Measurements from ENCODE around the gene SLC39A13. TPM values are rescaled to one million over a fixed set of nuclear protein-coding genes. Genes with fewer than 3 reads are reported as not detected.

The SLC39A13 gene
- total RNA-seq, 2 experiments from 2014 or later, result 10.0 to 10.5 TPM

- DNase-seq, result no peak
- H3K4me3 Mint-ChIP-seq, result no peak overlapping the region
- no peak for ATAC-seq
- H3K27ac Mint-ChIP-seq, result no peak overlapping the region
- peaks cover 10% of the 10 kb centered on the region for H3K4me1 Mint-ChIP-seq (ENCODE audit: low read depth)
- ChIA-PET POLR2A (no interaction called here), CTCF (interaction anchor here (1.0 to 2.2 kb wide), 2 partner anchors 11 to 33 kb away, joined by 3 to 9 read pairs; no protein-coding TSS in a partner anchor)
- H3K9me3 Mint-ChIP-seq, result no peaks in the 10 kb centered on the region
- no peaks in the 10 kb centered on the region for H3K36me3 Mint-ChIP-seq (ENCODE audit: low read depth)
- intact Hi-C loops (cut with micrococcal nuclease), result no loop called here
- H3K27me3 Mint-ChIP-seq, result no peaks in the 10 kb centered on the region
- TF ChIP-seq CTCF (IDR thresholded peaks at IDR 0.05), result no peak
Observed at GRCh38 chr11:47378836-47379170, 29.6 kb upstream of the SLC39A13 start.

- no peak for DNase-seq
- intact Hi-C loops (cut with micrococcal nuclease), result no loop called here
- Mint-ChIP-seq H3K27me3 (no peaks in the 10 kb centered on the region), H3K27ac (no peak overlapping the region), H3K4me3 (no peak overlapping the region), H3K4me1 (ENCODE audit: low read depth) (peaks cover 6% of the 10 kb centered on the region), H3K36me3 (ENCODE audit: low read depth) (no peaks in the 10 kb centered on the region), H3K9me3 (no peaks in the 10 kb centered on the region)
- ATAC-seq, result no peak
- ChIA-PET POLR2A (no interaction called here), CTCF (interaction anchor here (1.0 to 2.2 kb wide), 2 partner anchors 10 to 32 kb away, joined by 3 to 9 read pairs; no protein-coding TSS in a partner anchor)
- TF ChIP-seq CTCF (IDR thresholded peaks at IDR 0.05), result no peak
Observed at GRCh38 chr11:47379317-47379716, 29.1 kb upstream of the SLC39A13 start.

GRCh38 chr11:47380078-47380477, 28.3 kb upstream of the SLC39A13 start:
- CTCF ChIA-PET, result interaction anchor here (1.1 to 2.2 kb wide), 2 partner anchors 30 to 32 kb away, joined by 3 to 9 read pairs; no protein-coding TSS in a partner anchor
- Mint-ChIP-seq H3K27me3 (no peaks in the 10 kb centered on the region), H3K36me3 (ENCODE audit: low read depth) (no peaks in the 10 kb centered on the region), H3K27ac (no peak overlapping the region), H3K4me3 (no peak overlapping the region), H3K9me3 (no peaks in the 10 kb centered on the region), H3K4me1 (ENCODE audit: low read depth) (peaks cover 3% of the 10 kb centered on the region)
- DNase-seq (no peak), ATAC-seq (no peak)
- POLR2A ChIA-PET, result no interaction called here
- no peak for TF ChIP-seq CTCF (IDR thresholded peaks at IDR 0.05)
- intact Hi-C loops (cut with micrococcal nuclease), result no loop called here

- TF ChIP-seq CTCF (IDR thresholded peaks at IDR 0.05), result no peak
- Mint-ChIP-seq H3K27ac (no peak overlapping the region), H3K36me3 (ENCODE audit: low read depth) (no peaks in the 10 kb centered on the region), H3K4me3 (no peak overlapping the region), H3K9me3 (no peaks in the 10 kb centered on the region), H3K27me3 (no peaks in the 10 kb centered on the region), H3K4me1 (ENCODE audit: low read depth) (peaks cover 6% of the 10 kb centered on the region)
- POLR2A ChIA-PET, result interaction anchor here (1.3 kb wide), 1 partner anchor 9 kb away, joined by 3 read pairs; no protein-coding TSS in a partner anchor
- intact Hi-C loops (cut with micrococcal nuclease), result no loop called here
- no peak for DNase-seq
- no peak for ATAC-seq
- CTCF ChIA-PET, result interaction anchor here (2.2 kb wide), 1 partner anchor 9 kb away, joined by 12 read pairs; no protein-coding TSS in a partner anchor
Observed at GRCh38 chr11:47383071-47383470, 25.3 kb upstream of the SLC39A13 start.

GRCh38 chr11:47384498-47384897, 23.9 kb upstream of the SLC39A13 start:
- Mint-ChIP-seq H3K4me3 (no peak overlapping the region), H3K36me3 (ENCODE audit: low read depth) (no peaks in the 10 kb centered on the region), H3K9me3 (no peaks in the 10 kb centered on the region), H3K4me1 (ENCODE audit: low read depth) (peaks cover 15% of the 10 kb centered on the region), H3K27ac (no peak overlapping the region), H3K27me3 (no peaks in the 10 kb centered on the region)
- CTCF ChIA-PET, result no interaction called here
- POLR2A ChIA-PET, result no interaction called here
- TF ChIP-seq CTCF (IDR thresholded peaks at IDR 0.05), result no peak
- no peak for ATAC-seq
- intact Hi-C loops (cut with micrococcal nuclease), result no loop called here
- DNase-seq, result no peak

Data from activated CD8-positive, alpha-beta T cell treated with anti-CD3 and anti-CD28 coated beads for 36 hours (primary cell).